Hepatocyte (in vitro differentiated cells): ENCODE data around the gene ANKRD39.

Experiments
- EZH2phosphoT487 ChIP-seq: fragments of 200-600 bp; sonication (generic); IDR thresholded peaks from one replicate; pipeline ENCODE4 v1.6.1; 2018; ENCODE audit warnings: antibody characterized with exemption, mild to moderate bottlenecking, low read depth, moderate library complexity; ENCODE audit not compliant: unreplicated experiment, severe bottlenecking
- TF ChIP-seq, protein P1 (sequence below): fragments of 200-600 bp; sonication (generic); IDR thresholded peaks from 2 replicates; pipeline ENCODE4 v1.5.1; 2016; ENCODE audit warnings: antibody characterized with exemption, mild to moderate bottlenecking; ENCODE audit not compliant: poor library complexity

DNA sequence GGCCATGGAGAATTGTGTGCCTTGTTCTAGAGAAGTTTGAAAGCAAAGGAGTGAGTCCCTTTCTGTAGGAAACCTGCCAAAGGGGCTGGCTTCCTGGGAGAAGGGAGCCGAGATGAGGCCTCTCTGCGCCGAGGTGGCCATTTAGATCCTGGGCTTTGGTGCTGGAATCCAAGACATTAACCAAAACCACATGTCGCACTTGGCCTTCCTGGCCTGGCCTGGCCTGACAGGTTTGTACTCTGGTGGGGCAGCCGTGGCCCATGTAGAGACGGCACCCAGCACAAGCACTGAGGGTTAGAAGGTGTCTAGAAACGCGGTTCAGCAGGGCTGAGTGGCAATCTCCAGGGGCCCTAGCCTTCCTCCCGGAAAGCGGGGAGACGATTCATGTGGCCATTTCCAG, 34.6 kb downstream of the ANKRD39 start:
- TF ChIP-seq, protein P1, sequence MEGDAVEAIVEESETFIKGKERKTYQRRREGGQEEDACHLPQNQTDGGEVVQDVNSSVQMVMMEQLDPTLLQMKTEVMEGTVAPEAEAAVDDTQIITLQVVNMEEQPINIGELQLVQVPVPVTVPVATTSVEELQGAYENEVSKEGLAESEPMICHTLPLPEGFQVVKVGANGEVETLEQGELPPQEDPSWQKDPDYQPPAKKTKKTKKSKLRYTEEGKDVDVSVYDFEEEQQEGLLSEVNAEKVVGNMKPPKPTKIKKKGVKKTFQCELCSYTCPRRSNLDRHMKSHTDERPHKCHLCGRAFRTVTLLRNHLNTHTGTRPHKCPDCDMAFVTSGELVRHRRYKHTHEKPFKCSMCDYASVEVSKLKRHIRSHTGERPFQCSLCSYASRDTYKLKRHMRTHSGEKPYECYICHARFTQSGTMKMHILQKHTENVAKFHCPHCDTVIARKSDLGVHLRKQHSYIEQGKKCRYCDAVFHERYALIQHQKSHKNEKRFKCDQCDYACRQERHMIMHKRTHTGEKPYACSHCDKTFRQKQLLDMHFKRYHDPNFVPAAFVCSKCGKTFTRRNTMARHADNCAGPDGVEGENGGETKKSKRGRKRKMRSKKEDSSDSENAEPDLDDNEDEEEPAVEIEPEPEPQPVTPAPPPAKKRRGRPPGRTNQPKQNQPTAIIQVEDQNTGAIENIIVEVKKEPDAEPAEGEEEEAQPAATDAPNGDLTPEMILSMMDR, result no peak
- no peak for TF ChIP-seq EZH2phosphoT487
